Astrocyte (in vitro differentiated cells and primary cell): ENCODE results near the gene HNRNPC. TPM values are rescaled to one million over a fixed set of nuclear protein-coding genes. Genes with fewer than 3 reads are reported as not detected.
A peak's percentile ranks its signal among the peaks of the same experiment; 100 is the strongest.

Source experiments
- DNase-seq: peaks from one replicate; pipeline ENCODE4 v3.0.0-alpha.2; 2010; ENCODE audit warnings: low read depth
- FAIRE-seq: peaks from 2 replicates; lab custom pipeline; 2011; peaks lifted over from hg19 to GRCh38; lab: Jason Lieb, UNC
- H2AFZ ChIP-seq: 2 replicates; pipeline ENCODE4 v1.6.0; 2012; ENCODE audit warnings: low read depth, low read length, inconsistent platforms
- H3K27ac ChIP-seq: 2 replicates; pipeline ENCODE4 v1.5.1; 2011; ENCODE audit warnings: low read depth, low read length, inconsistent platforms
- H3K27me3 ChIP-seq: 2 replicates; pipeline ENCODE4 v1.6.0; 2011; ENCODE audit warnings: low read length, inconsistent platforms; ENCODE audit not compliant: insufficient read depth
- H3K36me3 ChIP-seq: 2 replicates; pipeline ENCODE4 v1.5.1; 2011; ENCODE audit warnings: low read length, inconsistent platforms; ENCODE audit not compliant: insufficient read depth
- H3K4me1 ChIP-seq: 2 replicates; pipeline ENCODE4 v1.5.1; 2011; ENCODE audit warnings: low read length, inconsistent platforms; ENCODE audit not compliant: insufficient read depth
- H3K4me2 ChIP-seq: 2 replicates; pipeline ENCODE4 v1.6.0; 2012; ENCODE audit warnings: low read length, inconsistent platforms
- H3K4me3 ChIP-seq: 2 replicates; pipeline ENCODE4 v1.5.1; 2011; ENCODE audit warnings: low read depth, mild to moderate bottlenecking, low read length, inconsistent platforms; ENCODE audit not compliant: insufficient read depth
- H3K79me2 ChIP-seq: 2 replicates; pipeline ENCODE4 v1.6.0; 2012; ENCODE audit warnings: mild to moderate bottlenecking, low read length, inconsistent platforms; ENCODE audit not compliant: insufficient read depth
- H3K9ac ChIP-seq: 2 replicates; pipeline ENCODE4 v1.6.0; 2012; ENCODE audit warnings: mild to moderate bottlenecking, low read length, inconsistent platforms
- H3K9me3 ChIP-seq: 2 replicates; pipeline ENCODE4 v1.5.1; 2012; ENCODE audit warnings: low read depth, mild to moderate bottlenecking, low read length, inconsistent platforms; ENCODE audit not compliant: insufficient read depth
- H4K20me1 ChIP-seq: 2 replicates; pipeline ENCODE4 v1.6.0; 2012; ENCODE audit warnings: low read length, inconsistent platforms; ENCODE audit not compliant: insufficient read depth
- H3K27ac Mint-ChIP-seq: one replicate; pipeline ENCODE4 v1.8.0; 2021; ENCODE audit warnings: mild to moderate bottlenecking, mixed read lengths; ENCODE audit not compliant: unreplicated experiment
- H3K27me3 Mint-ChIP-seq: one replicate; pipeline ENCODE4 v1.8.0; 2021; ENCODE audit warnings: low read depth, mixed read lengths; ENCODE audit not compliant: unreplicated experiment
- H3K36me3 Mint-ChIP-seq: one replicate; pipeline ENCODE4 v1.8.0; 2021; ENCODE audit warnings: low read depth, mixed read lengths; ENCODE audit not compliant: unreplicated experiment
- H3K4me1 Mint-ChIP-seq: one replicate; pipeline ENCODE4 v1.8.0; 2021; ENCODE audit warnings: low read depth, mixed read lengths; ENCODE audit not compliant: unreplicated experiment
- H3K4me3 Mint-ChIP-seq: one replicate; pipeline ENCODE4 v1.8.0; 2021; ENCODE audit warnings: mild to moderate bottlenecking, moderate library complexity, mixed read lengths; ENCODE audit not compliant: unreplicated experiment
- H3K9me3 Mint-ChIP-seq: one replicate; pipeline ENCODE4 v1.8.0; 2021; ENCODE audit warnings: mild to moderate bottlenecking, mixed read lengths; ENCODE audit not compliant: unreplicated experiment
- CTCF ChIP-seq: IDR thresholded peaks from 2 replicates; pipeline ENCODE4 v1.5.1; 2011; ENCODE audit warnings: low read depth, mild to moderate bottlenecking, inconsistent platforms, low read length, moderate library complexity; ENCODE audit not compliant: insufficient read depth
- EZH2 ChIP-seq: IDR thresholded peaks from 2 replicates; pipeline ENCODE4 v1.6.1; 2012; ENCODE audit warnings: mild to moderate bottlenecking, low read length, inconsistent platforms; ENCODE audit not compliant: insufficient read depth
- total RNA-seq: library from RNA; stranded (reverse); gene quantifications from 2 replicates; pipeline ENCODE4 v1.2.1, GENCODE V29; 2021

Gene HNRNPC
- total RNA-seq, 1 donor from 2014 or later, result 525 TPM

- FAIRE-seq, result no peak
- Mint-ChIP-seq H3K36me3 (peaks cover 17% of the 10 kb centered on the region), H3K27me3 (no peaks in the 10 kb centered on the region), H3K27ac (peak overlapping the region; percentile 75), H3K4me3 (peak overlapping the region; percentile 24), H3K9me3 (no peaks in the 10 kb centered on the region), H3K4me1 (peaks cover 56% of the 10 kb centered on the region)
- no peaks in the 10 kb centered on the region for H3K9me3 ChIP-seq
- peaks cover 67% of the 10 kb centered on the region for H3K36me3 ChIP-seq
- peaks cover 99% of the 10 kb centered on the region for H4K20me1 ChIP-seq
- H2AFZ ChIP-seq, result no peak overlapping the region
- H3K27ac ChIP-seq, result no peak overlapping the region
- no peak for DNase-seq
- peaks cover 97% of the 10 kb centered on the region for H3K79me2 ChIP-seq
- no peak overlapping the region for H3K4me3 ChIP-seq
- H3K4me2 ChIP-seq, result no peak overlapping the region
- H3K4me1 ChIP-seq, result peaks cover 14% of the 10 kb centered on the region
- no peak overlapping the region for H3K9ac ChIP-seq
- TF ChIP-seq CTCF (no peak), EZH2 (no peak)
- H3K27me3 ChIP-seq, result no peaks in the 10 kb centered on the region
Measured at GRCh38 chr14:21215879-21216251, 53.4 kb downstream of the HNRNPC start.

DNA sequence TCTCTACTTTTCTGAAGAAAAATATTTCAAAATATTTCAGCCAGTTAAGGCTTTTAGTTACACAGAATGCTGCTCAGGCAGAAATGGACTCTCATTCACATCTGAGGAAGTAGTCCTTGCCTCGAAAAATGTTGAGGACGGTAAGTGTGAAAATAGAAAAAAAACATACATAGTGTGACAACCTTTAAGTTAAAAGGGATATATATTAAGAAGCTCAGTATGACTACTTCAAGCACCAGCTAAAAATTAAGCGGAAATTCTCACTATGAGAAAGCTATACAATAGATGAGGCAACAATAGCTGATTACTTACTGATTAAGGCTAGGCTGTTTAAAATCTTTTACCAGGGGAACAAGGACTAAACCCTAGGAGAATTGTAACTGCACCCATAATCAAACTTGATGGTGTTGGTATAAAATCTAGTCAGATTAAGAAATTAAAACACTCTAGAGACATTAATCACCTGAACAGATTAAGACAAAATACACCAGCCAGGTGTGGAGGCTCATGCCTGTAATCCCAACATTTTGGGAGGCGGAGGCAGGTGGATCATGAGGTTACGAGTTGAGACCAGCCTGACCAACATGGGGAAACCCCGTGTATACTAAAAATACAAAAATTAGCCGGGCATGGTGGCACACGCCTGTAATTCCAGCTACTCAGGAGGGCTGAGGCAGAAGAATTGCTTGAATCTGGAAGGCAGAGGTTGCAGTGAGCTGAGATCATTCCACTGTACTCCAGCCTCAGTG lies 53.9 kb downstream of the HNRNPC start:
- H3K9me3 Mint-ChIP-seq, result no peaks in the 10 kb centered on the region
- H3K4me3 ChIP-seq, result no peak overlapping the region

More for the DNA sequence above, 53.9 kb downstream of the HNRNPC start:
- no peak for TF ChIP-seq EZH2
- no peak for TF ChIP-seq CTCF
- H3K36me3 Mint-ChIP-seq, result peaks cover 17% of the 10 kb centered on the region
- H3K27ac ChIP-seq, result no peak overlapping the region
- peaks cover 55% of the 10 kb centered on the region for H3K4me1 Mint-ChIP-seq
- no peaks in the 10 kb centered on the region for H3K27me3 Mint-ChIP-seq
- peaks cover 91% of the 10 kb centered on the region for H3K79me2 ChIP-seq
- no peak overlapping the region for H3K4me2 ChIP-seq
- peak overlapping the region; percentile 75 for H3K27ac Mint-ChIP-seq
- peaks cover 14% of the 10 kb centered on the region for H3K4me1 ChIP-seq
- DNase-seq (no peak), FAIRE-seq (no peak)
- H3K36me3 ChIP-seq, result peaks cover 65% of the 10 kb centered on the region
- no peaks in the 10 kb centered on the region for H3K9me3 ChIP-seq
- H3K9ac ChIP-seq, result no peak overlapping the region
- H3K27me3 ChIP-seq, result no peaks in the 10 kb centered on the region
- peak overlapping the region; percentile 24 for H3K4me3 Mint-ChIP-seq
- H2AFZ ChIP-seq, result no peak overlapping the region
- H4K20me1 ChIP-seq, result peaks cover 93% of the 10 kb centered on the region
